ENCODE data around the gene ANKH.
"Not testable (repeated sequence)": the region's sequence is repeated elsewhere in the genome, so short reads cannot be mapped to it uniquely, and the experiment has no call there.

Gene ANKH

GRCh38 chr5:14831006-14831338 is 40.6 kb downstream of the ANKH start:
- H3K36me3 ChIP-seq (ENCODE audit: control insufficient read depth, insufficient read depth, low read length): no peaks in the 10 kb centered on the region
- H3K27ac ChIP-seq (ENCODE audit: low read depth, low read length): no peak overlapping the region
- no peak overlapping the region for H3K9ac ChIP-seq (ENCODE audit: low read length)
- H3K27me3 ChIP-seq (ENCODE audit: control insufficient read depth, insufficient read depth, low read length): no peaks in the 10 kb centered on the region
- H3K4me3 ChIP-seq (ENCODE audit: low read length): no peak overlapping the region
- H3K4me1 ChIP-seq (ENCODE audit: control insufficient read depth, insufficient read depth, low read length): no peaks in the 10 kb centered on the region

- Histone ChIP-seq H3K4me1 (ENCODE audit: control insufficient read depth, insufficient read depth, low read length) (no peaks in the 10 kb centered on the region), H3K9ac (ENCODE audit: low read length) (no peak overlapping the region), H3K36me3 (ENCODE audit: control insufficient read depth, insufficient read depth, low read length) (no peaks in the 10 kb centered on the region), H3K4me3 (ENCODE audit: low read length) (no peak overlapping the region), H3K27ac (ENCODE audit: low read depth, low read length) (no peak overlapping the region), H3K27me3 (ENCODE audit: control insufficient read depth, insufficient read depth, low read length) (no peaks in the 10 kb centered on the region)
Observed at GRCh38 chr5:14830210-14831005, 41.2 kb downstream of the ANKH start.

DNA sequence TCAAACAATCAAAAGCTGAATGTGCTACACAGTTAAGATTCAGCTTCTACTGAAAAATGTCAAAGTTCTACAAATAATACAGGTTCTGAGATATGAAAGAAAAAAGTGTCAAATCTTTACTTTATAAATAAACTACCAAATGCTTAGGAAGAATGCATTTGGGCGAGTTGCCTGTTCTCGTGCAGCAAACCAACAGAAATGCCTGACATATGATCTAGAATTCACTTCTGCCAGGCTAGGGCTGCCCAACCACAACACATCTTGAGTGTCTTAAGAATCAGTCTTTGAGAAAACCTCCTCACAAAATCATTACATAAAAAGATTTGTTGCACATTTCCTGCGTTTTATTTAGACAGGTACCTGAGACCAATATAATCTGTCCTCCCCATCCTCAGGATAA is 42.2 kb downstream of the ANKH start:
- Histone ChIP-seq H3K9ac (ENCODE audit: low read length) (no peak overlapping the region), H3K4me1 (ENCODE audit: control insufficient read depth, insufficient read depth, low read length) (no peaks in the 10 kb centered on the region), H3K27me3 (ENCODE audit: control insufficient read depth, insufficient read depth, low read length) (no peaks in the 10 kb centered on the region), H3K27ac (ENCODE audit: low read depth, low read length) (no peak overlapping the region), H3K4me3 (ENCODE audit: low read length) (no peak overlapping the region), H3K36me3 (ENCODE audit: control insufficient read depth, insufficient read depth, low read length) (no peaks in the 10 kb centered on the region)

DNA sequence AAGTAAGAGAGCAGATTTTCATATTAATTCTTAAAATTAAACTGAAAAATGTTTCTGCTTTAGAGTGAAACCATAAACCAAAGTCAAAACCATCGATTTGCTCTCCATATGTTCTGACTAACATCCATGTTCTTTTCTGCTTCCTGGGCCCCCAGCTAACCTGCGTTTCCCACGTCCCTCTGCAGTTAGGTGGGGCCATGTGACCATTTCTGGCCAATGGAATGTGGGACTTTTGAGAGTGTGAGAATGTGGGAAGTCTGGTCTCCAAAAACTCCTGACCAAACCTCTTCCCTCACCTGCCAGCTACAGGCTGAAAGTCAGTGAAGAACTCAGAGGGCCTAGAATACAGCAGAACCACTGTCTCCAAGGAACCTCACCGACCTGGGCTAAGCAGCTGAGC is 44.9 kb downstream of the ANKH start:
- Histone ChIP-seq H3K27me3 (ENCODE audit: control insufficient read depth, insufficient read depth, low read length) (no peaks in the 10 kb centered on the region), H3K4me3 (ENCODE audit: low read length) (no peak overlapping the region), H3K4me1 (ENCODE audit: control insufficient read depth, insufficient read depth, low read length) (no peaks in the 10 kb centered on the region), H3K9ac (ENCODE audit: low read length) (no peak overlapping the region), H3K36me3 (ENCODE audit: control insufficient read depth, insufficient read depth, low read length) (no peaks in the 10 kb centered on the region), H3K27ac (ENCODE audit: low read depth, low read length) (no peak overlapping the region)

- no peak overlapping the region for H3K9ac ChIP-seq (ENCODE audit: low read length)
- H3K27ac ChIP-seq (ENCODE audit: low read depth, low read length): no peak overlapping the region
- no peak overlapping the region for H3K4me3 ChIP-seq (ENCODE audit: low read length)
- H3K36me3 ChIP-seq (ENCODE audit: control insufficient read depth, insufficient read depth, low read length): no peaks in the 10 kb centered on the region
- no peaks in the 10 kb centered on the region for H3K27me3 ChIP-seq (ENCODE audit: control insufficient read depth, insufficient read depth, low read length)
- no peaks in the 10 kb centered on the region for H3K4me1 ChIP-seq (ENCODE audit: control insufficient read depth, insufficient read depth, low read length)
Observed at GRCh38 chr5:14825977-14826376, 45.6 kb downstream of the ANKH start.

DNA sequence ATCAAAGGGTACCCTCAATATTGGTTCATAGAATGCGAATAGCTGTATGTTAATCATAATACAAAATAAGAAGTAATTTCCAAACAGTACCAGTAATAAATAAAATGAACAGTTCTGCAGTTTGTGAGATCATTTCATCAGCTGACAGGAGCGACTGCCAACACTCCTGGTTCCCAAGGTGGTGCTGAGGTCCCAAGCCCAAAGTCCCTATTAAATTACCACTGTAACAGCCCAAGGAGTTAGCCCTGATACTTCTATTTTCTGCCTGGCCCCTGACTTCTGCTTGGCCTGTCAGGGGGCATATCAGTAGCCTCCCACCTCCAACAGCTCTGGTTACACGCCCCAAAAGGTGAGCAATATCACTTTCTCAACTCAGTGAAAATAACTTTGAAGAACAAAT is 47.1 kb downstream of the ANKH start:
- H3K9ac ChIP-seq (ENCODE audit: low read length): no peak overlapping the region
- no peak overlapping the region for H3K4me3 ChIP-seq (ENCODE audit: low read length)
- H3K27me3 ChIP-seq (ENCODE audit: control insufficient read depth, insufficient read depth, low read length): no peaks in the 10 kb centered on the region

DNA sequence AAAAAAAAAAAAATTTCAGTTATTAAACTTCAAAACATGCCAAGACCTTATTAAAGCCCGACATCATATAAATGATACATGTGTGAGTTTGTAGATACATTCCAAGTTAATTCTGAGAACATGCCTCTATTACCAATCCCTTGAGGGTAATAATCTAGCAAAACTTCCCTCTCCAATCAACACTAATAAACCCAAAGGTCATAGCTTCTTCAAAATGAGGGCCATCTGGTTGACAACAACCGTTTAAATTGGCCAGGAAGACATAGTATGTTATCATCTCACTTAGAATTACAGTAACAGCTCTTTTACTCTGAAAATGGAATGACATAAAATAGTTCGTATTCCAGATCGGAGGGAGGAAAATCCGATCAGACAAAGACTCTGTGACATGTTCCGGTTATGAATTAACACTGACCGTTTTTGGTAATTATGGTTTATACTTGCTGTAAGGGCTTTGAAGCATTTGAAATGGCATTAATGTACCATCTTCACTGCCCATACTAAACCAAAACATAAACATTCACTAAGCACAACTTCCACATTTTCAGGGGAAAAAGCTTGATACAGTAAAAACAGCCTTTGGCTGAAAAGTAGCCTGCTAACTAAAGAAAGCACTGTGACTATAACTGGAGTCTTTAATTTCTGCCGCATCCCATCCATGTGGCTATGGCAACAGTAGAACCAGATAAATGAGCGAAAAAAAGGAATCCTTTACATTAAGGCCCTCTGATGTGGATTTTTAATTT is 50.3 kb downstream of the ANKH start:
- Histone ChIP-seq H3K9ac (ENCODE audit: low read length) (no peak overlapping the region), H3K4me1 (ENCODE audit: control insufficient read depth, insufficient read depth, low read length) (no peaks in the 10 kb centered on the region), H3K4me3 (ENCODE audit: low read length) (no peak overlapping the region), H3K27ac (ENCODE audit: low read depth, low read length) (no peak overlapping the region), H3K27me3 (ENCODE audit: control insufficient read depth, insufficient read depth, low read length) (no peaks in the 10 kb centered on the region), H3K36me3 (ENCODE audit: control insufficient read depth, insufficient read depth, low read length) (no peaks in the 10 kb centered on the region)

More for the DNA sequence above, 47.1 kb downstream of the ANKH start:
- H3K4me1 ChIP-seq (ENCODE audit: control insufficient read depth, insufficient read depth, low read length): no peaks in the 10 kb centered on the region
- no peaks in the 10 kb centered on the region for H3K36me3 ChIP-seq (ENCODE audit: control insufficient read depth, insufficient read depth, low read length)
- H3K27ac ChIP-seq (ENCODE audit: low read depth, low read length): no peak overlapping the region

DNA sequence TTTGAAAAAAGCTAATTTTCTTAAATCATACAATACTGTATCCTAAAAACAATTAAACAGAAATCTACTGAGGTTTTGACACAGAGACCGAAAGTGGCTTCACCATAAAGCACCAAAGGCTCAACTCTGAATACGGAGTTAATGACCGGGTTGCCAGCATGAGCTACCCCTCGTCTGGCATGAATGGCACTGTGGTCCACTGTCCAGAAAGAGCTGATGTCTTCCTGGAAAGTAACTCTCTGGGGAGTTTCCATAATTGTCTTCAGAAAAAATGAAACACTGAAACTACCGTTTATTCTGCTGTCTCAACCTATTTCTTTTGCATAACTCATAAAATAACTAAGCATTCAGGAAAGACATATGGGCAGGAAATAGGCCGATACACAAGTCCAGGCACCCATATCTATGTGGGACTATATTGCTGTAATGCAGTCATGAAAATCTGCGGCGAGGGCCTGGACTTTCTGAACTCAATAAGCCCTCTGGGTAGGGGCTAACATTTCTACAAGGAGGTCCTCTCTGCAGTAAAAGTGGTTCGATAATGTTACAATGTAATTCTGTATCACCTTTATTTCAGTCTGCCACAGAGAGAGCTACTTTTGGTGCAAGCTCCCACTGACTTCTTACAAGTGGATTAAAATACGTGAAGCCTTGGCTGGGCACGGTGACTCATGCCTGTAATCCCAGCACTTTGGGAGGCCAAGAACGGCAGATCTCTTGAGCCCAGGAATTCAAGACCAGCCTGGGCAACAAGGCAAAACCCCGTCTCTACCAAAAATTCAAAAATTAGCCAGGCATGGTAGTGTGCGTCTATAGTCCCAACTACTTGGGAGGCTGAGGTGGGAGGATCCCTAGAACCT is 52.4 kb downstream of the ANKH start:
- H3K4me1 ChIP-seq (ENCODE audit: control insufficient read depth, insufficient read depth, low read length): no peaks in the 10 kb centered on the region
- no peaks in the 10 kb centered on the region for H3K27me3 ChIP-seq (ENCODE audit: control insufficient read depth, insufficient read depth, low read length)
- no peak overlapping the region for H3K27ac ChIP-seq (ENCODE audit: low read depth, low read length)
- no peak overlapping the region for H3K9ac ChIP-seq (ENCODE audit: low read length)
- no peak overlapping the region for H3K4me3 ChIP-seq (ENCODE audit: low read length)
- H3K36me3 ChIP-seq (ENCODE audit: control insufficient read depth, insufficient read depth, low read length): no peaks in the 10 kb centered on the region

GRCh38 chr5:14817762-14818136 is 53.8 kb downstream of the ANKH start:
- H3K27me3 ChIP-seq (ENCODE audit: control insufficient read depth, insufficient read depth, low read length); H3K4me3 ChIP-seq (ENCODE audit: low read length); H3K36me3 ChIP-seq (ENCODE audit: control insufficient read depth, insufficient read depth, low read length); H3K9ac ChIP-seq (ENCODE audit: low read length); H3K27ac ChIP-seq (ENCODE audit: low read depth, low read length); H3K4me1 ChIP-seq (ENCODE audit: control insufficient read depth, insufficient read depth, low read length): not testable (repeated sequence)

- no peak overlapping the region for H3K9ac ChIP-seq (ENCODE audit: low read length)
- no peaks in the 10 kb centered on the region for H3K36me3 ChIP-seq (ENCODE audit: control insufficient read depth, insufficient read depth, low read length)
- H3K27ac ChIP-seq (ENCODE audit: low read depth, low read length): no peak overlapping the region
- no peaks in the 10 kb centered on the region for H3K4me1 ChIP-seq (ENCODE audit: control insufficient read depth, insufficient read depth, low read length)
- H3K4me3 ChIP-seq (ENCODE audit: low read length): no peak overlapping the region
- no peaks in the 10 kb centered on the region for H3K27me3 ChIP-seq (ENCODE audit: control insufficient read depth, insufficient read depth, low read length)
Observed at GRCh38 chr5:14816999-14817761, 54.4 kb downstream of the ANKH start.

- no peak overlapping the region for H3K4me3 ChIP-seq (ENCODE audit: low read length)
- no peak overlapping the region for H3K27ac ChIP-seq (ENCODE audit: low read depth, low read length)
- no peaks in the 10 kb centered on the region for H3K36me3 ChIP-seq (ENCODE audit: control insufficient read depth, insufficient read depth, low read length)
- H3K27me3 ChIP-seq (ENCODE audit: control insufficient read depth, insufficient read depth, low read length): no peaks in the 10 kb centered on the region
- H3K9ac ChIP-seq (ENCODE audit: low read length): no peak overlapping the region
- no peaks in the 10 kb centered on the region for H3K4me1 ChIP-seq (ENCODE audit: control insufficient read depth, insufficient read depth, low read length)
Observed at GRCh38 chr5:14816374-14816998, 55.1 kb downstream of the ANKH start.
